HEK293 (cell line): Measurements from ENCODE around the gene GALNT16.

Source experiments
- CTCF ChIA-PET: fragments of 350-600 bp; formaldehyde crosslinking; extraction: SDS; loops from one replicate; lab custom pipeline; 2021; ENCODE audit warnings: antibody characterized with exemption; lab: Yijun Ruan, JAX
- POLR2A ChIA-PET: fragments of 300-600 bp; formaldehyde crosslinking; extraction: SDS; loops from one replicate; lab custom pipeline; 2020; ENCODE audit warnings: antibody characterized with exemption, inconsistent platforms; lab: Yijun Ruan, JAX
- H3K27ac ChIP-seq: fragments of 200-500 bp; sonication (Bioruptor generic); 2 replicates; pipeline ENCODE4 v1.5.1; 2014; ENCODE audit warnings: low read depth, low read length, control low read depth, inconsistent platforms; ENCODE audit errors: extremely low read depth
- H3K36me3 ChIP-seq, 2 experiments: fragments of 200-500 bp in 1 of 2; sonication (Bioruptor generic) in 1 of 2; 1 replicate in 1 of 2; 2 replicates in 1 of 2; pipeline ENCODE4 v1.5.1; 2014 to 2017; ENCODE audit warnings: inconsistent platforms in 2 of 2, low read length in 2 of 2; ENCODE audit not compliant: control insufficient read depth in 2 of 2, insufficient read depth in 1 of 2
- H3K4me1 ChIP-seq: fragments of 200-500 bp; sonication (Bioruptor generic); 2 replicates; pipeline ENCODE4 v1.5.1; 2014; ENCODE audit warnings: mild to moderate bottlenecking, low read length, inconsistent platforms; ENCODE audit not compliant: control insufficient read depth, insufficient read depth
- H3K4me3 ChIP-seq: 2 replicates; pipeline ENCODE4 v1.5.1; 2011; ENCODE audit warnings: low read depth, mild to moderate bottlenecking, control low read depth, low read length, moderate library complexity
- H3K9me3 ChIP-seq: fragments of 200-500 bp; sonication (Bioruptor generic); 2 replicates; pipeline ENCODE4 v1.5.1; 2014; ENCODE audit warnings: low read depth, low read length, inconsistent platforms; ENCODE audit not compliant: control insufficient read depth, insufficient read depth
- GLI2 ChIP-seq: fragments of 450-650 bp; formaldehyde crosslinking; IDR thresholded peaks from 2 replicates; pipeline ENCODE4; 2017; ENCODE audit warnings: missing biosample characterization, missing genetic modification characterization, low read depth, borderline replicate concordance
- HOXD13 ChIP-seq: sonication (generic); formaldehyde crosslinking; IDR thresholded peaks from 2 replicates; pipeline ENCODE4 v1.8.0; 2022; ENCODE audit warnings: missing genetic modification reagents, borderline replicate concordance
- KLF7 ChIP-seq: fragments of 450-650 bp; formaldehyde crosslinking; IDR thresholded peaks from 2 replicates; pipeline ENCODE4 v1.5.1; 2016; ENCODE audit warnings: missing biosample characterization, missing genetic modification characterization, borderline replicate concordance
- RBAK ChIP-seq: fragments of 450-650 bp; formaldehyde crosslinking; IDR thresholded peaks from 2 replicates; pipeline ENCODE4 v1.5.1; 2016; ENCODE audit warnings: missing biosample characterization, missing genetic modification characterization
- ZBTB6 ChIP-seq: fragments of 450-650 bp; formaldehyde crosslinking; IDR thresholded peaks from 2 replicates; pipeline ENCODE4 v1.5.1; 2017; ENCODE audit warnings: missing biosample characterization, missing genetic modification characterization
- ZNF18 ChIP-seq: fragments of 450-650 bp; formaldehyde crosslinking; IDR thresholded peaks from 2 replicates; pipeline ENCODE4 v1.5.1; 2016; ENCODE audit warnings: missing biosample characterization, missing genetic modification characterization
- ZNF202 ChIP-seq: fragments of 450-650 bp; formaldehyde crosslinking; IDR thresholded peaks from 2 replicates; pipeline ENCODE4 v1.5.1; 2016; ENCODE audit warnings: missing biosample characterization, missing genetic modification characterization, borderline replicate concordance
- ZNF26 ChIP-seq: fragments of 450-650 bp; formaldehyde crosslinking; IDR thresholded peaks from 2 replicates; pipeline ENCODE4 v1.5.1; 2016; ENCODE audit warnings: missing biosample characterization, missing genetic modification characterization
- ZNF280C ChIP-seq: fragments of 450-650 bp; formaldehyde crosslinking; IDR thresholded peaks from 2 replicates; pipeline ENCODE4 v1.5.1; 2016; ENCODE audit warnings: missing biosample characterization, missing genetic modification characterization
- ZNF394 ChIP-seq: fragments of 450-650 bp; formaldehyde crosslinking; IDR thresholded peaks from 2 replicates; pipeline ENCODE4 v1.5.1; 2016; ENCODE audit warnings: missing biosample characterization, missing genetic modification characterization, mild to moderate bottlenecking, moderate library complexity, borderline replicate concordance
- ZNF404 ChIP-seq: fragments of 450-650 bp; formaldehyde crosslinking; IDR thresholded peaks from 2 replicates; pipeline ENCODE4 v1.5.1; 2017; ENCODE audit warnings: missing biosample characterization, missing genetic modification characterization
- ZNF488 ChIP-seq: fragments of 450-650 bp; formaldehyde crosslinking; IDR thresholded peaks from 2 replicates; pipeline ENCODE4 v1.5.1; 2016; ENCODE audit warnings: missing biosample characterization, missing genetic modification characterization
- ZNF501 ChIP-seq: fragments of 450-650 bp; formaldehyde crosslinking; IDR thresholded peaks from 2 replicates; pipeline ENCODE4 v1.5.1; 2016; ENCODE audit warnings: missing biosample characterization, missing genetic modification characterization
- ZNF510 ChIP-seq: fragments of 450-650 bp; formaldehyde crosslinking; IDR thresholded peaks from 2 replicates; pipeline ENCODE4 v1.5.1; 2018; ENCODE audit warnings: mild to moderate bottlenecking, missing genetic modification characterization, missing biosample characterization; ENCODE audit not compliant: insufficient replicate concordance
- ZNF529 ChIP-seq: fragments of 450-650 bp; formaldehyde crosslinking; IDR thresholded peaks from 2 replicates; pipeline ENCODE4 v1.5.1; 2017; ENCODE audit warnings: missing genetic modification characterization, missing biosample characterization; ENCODE audit not compliant: insufficient replicate concordance
- ZNF530 ChIP-seq: fragments of 450-650 bp; formaldehyde crosslinking; IDR thresholded peaks from 2 replicates; pipeline ENCODE4 v1.5.1; 2016; ENCODE audit warnings: low read depth, missing biosample characterization, missing genetic modification characterization
- ZNF629 ChIP-seq: fragments of 450-650 bp; formaldehyde crosslinking; IDR thresholded peaks from 2 replicates; pipeline ENCODE4 v1.5.1; 2017; ENCODE audit warnings: missing biosample characterization, missing genetic modification characterization
- ZNF677 ChIP-seq: fragments of 450-650 bp; IDR thresholded peaks from 2 replicates; pipeline ENCODE4 v1.5.0; 2018; ENCODE audit warnings: missing biosample characterization, mild to moderate bottlenecking, missing genetic modification characterization, moderate library complexity
- ZNF843 ChIP-seq: fragments of 450-650 bp; formaldehyde crosslinking; IDR thresholded peaks from 2 replicates; pipeline ENCODE4 v1.5.1; 2016; ENCODE audit warnings: missing biosample characterization, missing genetic modification characterization

The GALNT16 gene

GRCh38 chr14:69368381-69368780 lies 108.4 kb downstream of the GALNT16 start:
- ChIA-PET CTCF (interaction anchor here (0.5 to 0.8 kb wide), 2 partner anchors 106 to 108 kb away, joined by 3 read pairs; partner anchors contain the start of gene GALNT16), POLR2A (no interaction called here)
- H3K9me3 ChIP-seq: no peaks in the 10 kb centered on the region
- TF ChIP-seq ZNF529: no peak
- no peak for TF ChIP-seq ZNF501 (tag by site-specific recombination)
- no peak for TF ChIP-seq ZNF629 (tag by site-specific recombination)
- TF ChIP-seq ZNF843 (tag by site-specific recombination): no peak
- TF ChIP-seq GLI2 (tag by site-specific recombination): no peak
- H3K27ac ChIP-seq: no peak overlapping the region
- no peaks in the 10 kb centered on the region; a peak in 1 of 3 replicates for H3K36me3 ChIP-seq
- no peaks in the 10 kb centered on the region for H3K4me1 ChIP-seq
- H3K4me3 ChIP-seq: no peak overlapping the region

- Histone ChIP-seq H3K4me3 (no peak overlapping the region), H3K9me3 (no peaks in the 10 kb centered on the region), H3K36me3 (peaks cover 0 to 4% of the 10 kb centered on the region in 2 experiments; a peak in 2 of 3 replicates), H3K27ac (no peak overlapping the region), H3K4me1 (no peaks in the 10 kb centered on the region)
- ChIA-PET CTCF (interaction anchor here (0.7 kb wide), 1 partner anchor 128 kb away, joined by 3 read pairs; no protein-coding TSS in a partner anchor), POLR2A (no interaction called here)
- TF ChIP-seq RBAK (tag by site-specific recombination): no peak
- no peak for TF ChIP-seq ZBTB6 (tag by site-specific recombination)
- TF ChIP-seq ZNF394 (tag by site-specific recombination): no peak
- TF ChIP-seq KLF7 (tag by site-specific recombination): no peak
- no peak for TF ChIP-seq ZNF202 (tag by site-specific recombination)
- no peak for TF ChIP-seq HOXD13 (CRISPR knock-in tag)
- TF ChIP-seq ZNF530 (tag by site-specific recombination): no peak
- TF ChIP-seq ZNF18 (tag by site-specific recombination): no peak
- no peak for TF ChIP-seq ZNF510 (tag by site-specific recombination)
Measured at GRCh38 chr14:69370061-69370460, 110.1 kb downstream of the GALNT16 start.

GRCh38 chr14:69372146-69372545 lies 112.2 kb downstream of the GALNT16 start:
- H3K9me3 ChIP-seq: no peaks in the 10 kb centered on the region
- ChIA-PET CTCF (no interaction called here), POLR2A (interaction anchor here (0.7 kb wide), 1 partner anchor 26 kb away, joined by 3 read pairs; the partner anchor contains the start of gene ERH)
- H3K27ac ChIP-seq: no peak overlapping the region
- TF ChIP-seq ZNF677: no peak
- TF ChIP-seq ZNF404 (tag by site-specific recombination): no peak
- TF ChIP-seq ZNF488: no peak
- TF ChIP-seq ZNF26: no peak
- no peak for TF ChIP-seq ZNF280C (tag by site-specific recombination)
- TF ChIP-seq, all 188 proteins: peak for 0
- peaks cover 14 to 22% of the 10 kb centered on the region in 2 experiments for H3K36me3 ChIP-seq
- H3K4me1 ChIP-seq: no peaks in the 10 kb centered on the region
- H3K4me3 ChIP-seq: no peak overlapping the region
